Thymus (tissue), 11 donors: ENCODE measurements around the gene PFKFB4. TPM values are rescaled to one million over a fixed set of nuclear protein-coding genes. Genes with fewer than 3 reads are reported as not detected.

ENCODE experiments used
- DNase-seq, 9 donors: peaks; one replicate each; pipeline ENCODE4 v3.0.0-alpha.2; 2013; ENCODE audit warnings: low spot score in 9 of 9, low read depth in 6 of 9, missing footprints in 1 of 9
- H3K27ac ChIP-seq, 2 donors: one replicate each; pipeline ENCODE4 v1.5.1; 2013; ENCODE audit warnings: control low read depth in 1 of 2, low read depth in 1 of 2, low read length in 1 of 2, mild to moderate bottlenecking in 1 of 2, moderate library complexity in 1 of 2
- H3K27me3 ChIP-seq, 2 donors: one replicate each; pipeline ENCODE4 v1.5.1; 2013; ENCODE audit warnings: low read length in 1 of 2; ENCODE audit not compliant: control insufficient read depth in 2 of 2, insufficient read depth in 1 of 2
- H3K36me3 ChIP-seq, 2 donors: one replicate each; pipeline ENCODE4 v1.5.1; 2013; ENCODE audit warnings: low read length in 1 of 2, mild to moderate bottlenecking in 1 of 2, moderate library complexity in 1 of 2; ENCODE audit not compliant: control insufficient read depth in 2 of 2, insufficient read depth in 2 of 2
- H3K4me1 ChIP-seq, 2 donors: one replicate each; pipeline ENCODE4 v1.5.1; 2013; ENCODE audit warnings: low read length in 2 of 2; ENCODE audit not compliant: control insufficient read depth in 2 of 2, insufficient read depth in 2 of 2
- H3K4me3 ChIP-seq, 2 donors: one replicate each; pipeline ENCODE4 v1.5.1; 2013; ENCODE audit warnings: low read length in 2 of 2, control low read depth in 1 of 2, mild to moderate bottlenecking in 1 of 2
- H3K9me3 ChIP-seq, 2 donors: one replicate each; pipeline ENCODE4 v1.5.1; 2013; ENCODE audit warnings: low read length in 1 of 2, mild to moderate bottlenecking in 1 of 2; ENCODE audit not compliant: control insufficient read depth in 2 of 2, insufficient read depth in 1 of 2
- WGBS: extraction: QIAGEN DNeasy Blood & Tissue Kit; methylation state at CpG from one replicate; pipeline ENCODE4 v1.1.7; 2013; 5-methylcytosine and 5-hydroxymethylcytosine counted together
- polyA plus RNA-seq: library from polyadenylated mRNA; stranded (reverse); fragments of 200-250 nt; gene quantifications from one replicate; pipeline ENCODE4 v1.2.3, GENCODE V29; 2013
- total RNA-seq: library from RNA; stranded (reverse); fragments of 120-200 nt; gene quantifications from one replicate; pipeline ENCODE4 v1.2.4, GENCODE V29; 2013
- donor health status: healthy.

Gene PFKFB4
- total and polyA plus RNA-seq, 2 donors: 3.5 to 6.1 TPM

- DNase-seq: no peak
- 95% methylated on average over 5 of the region's 5 CpGs for WGBS
- Histone ChIP-seq H3K27ac (no peak overlapping the region), H3K27me3 (no peaks in the 10 kb centered on the region), H3K36me3 (no peaks in the 10 kb centered on the region), H3K9me3 (no peaks in the 10 kb centered on the region), H3K4me3 (no peak overlapping the region), H3K4me1 (no peaks in the 10 kb centered on the region)
Measured at GRCh38 chr3:48548126-48548525, 8.5 kb downstream of the PFKFB4 start.

- H3K9me3 ChIP-seq: no peaks in the 10 kb centered on the region
- peaks cover 0 to 4% of the 10 kb centered on the region in 2 donors for H3K27me3 ChIP-seq
- H3K27ac ChIP-seq: no peak overlapping the region
- 91% methylated on average over 4 of the region's 4 CpGs for WGBS
- no peaks in the 10 kb centered on the region for H3K36me3 ChIP-seq
- no peak for DNase-seq
- H3K4me3 ChIP-seq: no peak overlapping the region
- H3K4me1 ChIP-seq: no peaks in the 10 kb centered on the region
Measured at GRCh38 chr3:48546203-48546829, 10.3 kb downstream of the PFKFB4 start.

- Histone ChIP-seq H3K27ac (no peak overlapping the region), H3K9me3 (peaks cover 0 to 5% of the 10 kb centered on the region in 2 donors), H3K36me3 (no peaks in the 10 kb centered on the region), H3K4me3 (no peak overlapping the region), H3K4me1 (no peaks in the 10 kb centered on the region), H3K27me3 (peaks cover 0 to 4% of the 10 kb centered on the region in 2 donors)
- no peak for DNase-seq
- 94% methylated on average over 5 of the region's 5 CpGs for WGBS
Measured at GRCh38 chr3:48544141-48544540, 12.5 kb downstream of the PFKFB4 start.

GRCh38 chr3:48543271-48543866, 13.2 kb downstream of the PFKFB4 start:
- no peak overlapping the region for H3K27ac ChIP-seq
- no peak for DNase-seq
- 29% methylated on average over 9 of the region's 9 CpGs for WGBS
- peaks cover 0 to 4% of the 10 kb centered on the region in 2 donors for H3K27me3 ChIP-seq
- H3K9me3 ChIP-seq: peaks cover 0 to 5% of the 10 kb centered on the region in 2 donors
- no peaks in the 10 kb centered on the region for H3K4me1 ChIP-seq
- H3K4me3 ChIP-seq: no peak overlapping the region
- no peaks in the 10 kb centered on the region for H3K36me3 ChIP-seq

- DNase-seq: no peak
Measured at GRCh38 chr3:48538451-48538850, 18.2 kb downstream of the PFKFB4 start.

GRCh38 chr3:48536785-48537184, 19.8 kb downstream of the PFKFB4 start:
- Histone ChIP-seq H3K4me3 (no peak overlapping the region), H3K9me3 (peaks cover 0 to 5% of the 10 kb centered on the region in 2 donors), H3K4me1 (no peaks in the 10 kb centered on the region), H3K27me3 (no peaks in the 10 kb centered on the region), H3K27ac (no peak overlapping the region), H3K36me3 (no peaks in the 10 kb centered on the region)
- WGBS: 96% methylated on average over 5 of the region's 5 CpGs
- DNase-seq: no peak

More at GRCh38 chr3:48538451-48538850, 18.2 kb downstream of the PFKFB4 start:
- H3K36me3 ChIP-seq: no peaks in the 10 kb centered on the region
- no peaks in the 10 kb centered on the region for H3K4me1 ChIP-seq
- peaks cover 0 to 4% of the 10 kb centered on the region in 2 donors for H3K27me3 ChIP-seq
- no peak overlapping the region for H3K27ac ChIP-seq
- H3K9me3 ChIP-seq: peaks cover 0 to 5% of the 10 kb centered on the region in 2 donors
- 97% methylated on average over 12 of the region's 12 CpGs for WGBS
- no peak overlapping the region for H3K4me3 ChIP-seq

GRCh38 chr3:48536116-48536515, 20.5 kb downstream of the PFKFB4 start:
- no peak overlapping the region for H3K4me3 ChIP-seq
- H3K9me3 ChIP-seq: peaks cover 0 to 5% of the 10 kb centered on the region in 2 donors
- no peaks in the 10 kb centered on the region for H3K36me3 ChIP-seq
- no peak overlapping the region for H3K27ac ChIP-seq
- no peaks in the 10 kb centered on the region for H3K4me1 ChIP-seq
- no peak for DNase-seq
- WGBS: 96% methylated on average over 19 of the region's 19 CpGs
- H3K27me3 ChIP-seq: no peaks in the 10 kb centered on the region

- no peaks in the 10 kb centered on the region for H3K4me1 ChIP-seq
- WGBS: 98% methylated on average over 4 of the region's 4 CpGs
Measured at GRCh38 chr3:48535578-48535977, 21.0 kb downstream of the PFKFB4 start.

GRCh38 chr3:48532977-48533337, 23.6 kb downstream of the PFKFB4 start:
- Histone ChIP-seq H3K27me3 (no peaks in the 10 kb centered on the region), H3K4me3 (no peak overlapping the region), H3K9me3 (no peaks in the 10 kb centered on the region), H3K4me1 (no peaks in the 10 kb centered on the region), H3K27ac (no peak overlapping the region), H3K36me3 (no peaks in the 10 kb centered on the region)
- DNase-seq: no peak
- WGBS: 93% methylated on average over 2 of the region's 2 CpGs

More at GRCh38 chr3:48535578-48535977, 21.0 kb downstream of the PFKFB4 start:
- Histone ChIP-seq H3K27me3 (no peaks in the 10 kb centered on the region), H3K4me3 (no peak overlapping the region), H3K9me3 (peaks cover 0 to 5% of the 10 kb centered on the region in 2 donors), H3K27ac (no peak overlapping the region), H3K36me3 (no peaks in the 10 kb centered on the region)
- DNase-seq: no peak
